Chondrocyte (in vitro differentiated cells): Measurements from ENCODE around the gene PAFAH2. TPM values are rescaled to one million over a fixed set of nuclear protein-coding genes. Genes with fewer than 3 reads are reported as not detected.

ENCODE experiments used
- DNase-seq: peaks from one replicate; pipeline ENCODE4 v3.0.0; 2021; ENCODE audit warnings: mixed read lengths, low spot score
- H3K27ac Mint-ChIP-seq: one replicate; pipeline ENCODE4 v1.8.0; 2021; ENCODE audit warnings: mild to moderate bottlenecking, moderate library complexity, mixed read lengths; ENCODE audit not compliant: unreplicated experiment
- H3K27me3 Mint-ChIP-seq: 2 replicates; pipeline ENCODE4 v1.8.0; 2021; ENCODE audit warnings: low read depth, mixed read lengths
- H3K36me3 Mint-ChIP-seq: 2 replicates; pipeline ENCODE4 v1.8.0; 2021; ENCODE audit warnings: low read depth, mixed read lengths
- H3K4me1 Mint-ChIP-seq: 2 replicates; pipeline ENCODE4 v1.8.0; 2021; ENCODE audit warnings: low read depth, mild to moderate bottlenecking, mixed read lengths
- H3K4me3 Mint-ChIP-seq: one replicate; pipeline ENCODE4 v1.8.0; 2021; ENCODE audit warnings: mild to moderate bottlenecking, moderate library complexity, mixed read lengths; ENCODE audit not compliant: unreplicated experiment
- H3K9me3 Mint-ChIP-seq: 2 replicates; pipeline ENCODE4 v1.8.0; 2021; ENCODE audit warnings: low read depth, mixed read lengths
- total RNA-seq: library from RNA; stranded (reverse); gene quantifications from 3 replicates; pipeline ENCODE4 v1.2.1, GENCODE V29; 2021
- TF ChIP-seq, protein P1 (sequence below): fragments of 200-600 bp; sonication (generic); IDR thresholded peaks from 2 replicates; pipeline ENCODE4 v1.5.0; 2021; ENCODE audit warnings: antibody characterized with exemption, mild to moderate bottlenecking, moderate library complexity

PAFAH2 gene
- total RNA-seq, 1 donor from 2014 or later: 10.7 TPM

DNA sequence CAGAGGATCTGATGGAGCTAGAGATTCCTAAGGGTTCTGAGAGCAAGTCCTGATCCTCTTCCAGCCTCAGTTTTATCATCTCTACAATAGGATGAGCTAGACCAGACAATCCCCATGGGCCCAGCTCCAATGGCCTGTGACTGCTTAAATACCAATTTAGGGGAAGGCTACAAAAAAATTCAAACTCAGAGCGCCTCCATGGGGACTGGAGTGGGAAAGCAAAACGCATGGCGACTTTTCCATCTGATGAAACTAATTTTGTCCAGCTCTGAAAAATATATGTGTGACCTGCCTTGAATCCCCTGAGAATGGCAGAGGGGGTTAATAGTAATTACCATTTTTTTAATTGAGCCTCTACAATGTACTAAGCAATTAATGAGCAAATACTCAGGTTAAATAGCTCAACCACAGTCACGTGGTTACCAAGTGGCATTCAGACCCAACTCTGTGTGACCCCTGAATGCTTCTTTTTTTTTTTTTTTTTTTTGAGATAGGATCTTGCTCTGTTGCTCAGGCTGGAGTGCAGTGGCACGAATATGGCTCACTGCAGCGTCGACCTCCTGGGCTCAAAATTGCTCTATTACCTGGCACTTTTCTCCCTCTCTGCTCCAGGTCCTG is 32.1 kb upstream of the PAFAH2 start:
- Mint-ChIP-seq H3K27me3 (no peaks in the 10 kb centered on the region), H3K4me1 (peaks cover 9% of the 10 kb centered on the region), H3K36me3 (no peaks in the 10 kb centered on the region), H3K27ac (no peak overlapping the region), H3K4me3 (no peak overlapping the region), H3K9me3 (no peaks in the 10 kb centered on the region)
- no peak for DNase-seq
- TF ChIP-seq, protein P1, sequence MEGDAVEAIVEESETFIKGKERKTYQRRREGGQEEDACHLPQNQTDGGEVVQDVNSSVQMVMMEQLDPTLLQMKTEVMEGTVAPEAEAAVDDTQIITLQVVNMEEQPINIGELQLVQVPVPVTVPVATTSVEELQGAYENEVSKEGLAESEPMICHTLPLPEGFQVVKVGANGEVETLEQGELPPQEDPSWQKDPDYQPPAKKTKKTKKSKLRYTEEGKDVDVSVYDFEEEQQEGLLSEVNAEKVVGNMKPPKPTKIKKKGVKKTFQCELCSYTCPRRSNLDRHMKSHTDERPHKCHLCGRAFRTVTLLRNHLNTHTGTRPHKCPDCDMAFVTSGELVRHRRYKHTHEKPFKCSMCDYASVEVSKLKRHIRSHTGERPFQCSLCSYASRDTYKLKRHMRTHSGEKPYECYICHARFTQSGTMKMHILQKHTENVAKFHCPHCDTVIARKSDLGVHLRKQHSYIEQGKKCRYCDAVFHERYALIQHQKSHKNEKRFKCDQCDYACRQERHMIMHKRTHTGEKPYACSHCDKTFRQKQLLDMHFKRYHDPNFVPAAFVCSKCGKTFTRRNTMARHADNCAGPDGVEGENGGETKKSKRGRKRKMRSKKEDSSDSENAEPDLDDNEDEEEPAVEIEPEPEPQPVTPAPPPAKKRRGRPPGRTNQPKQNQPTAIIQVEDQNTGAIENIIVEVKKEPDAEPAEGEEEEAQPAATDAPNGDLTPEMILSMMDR: peak; percentile 42

DNA sequence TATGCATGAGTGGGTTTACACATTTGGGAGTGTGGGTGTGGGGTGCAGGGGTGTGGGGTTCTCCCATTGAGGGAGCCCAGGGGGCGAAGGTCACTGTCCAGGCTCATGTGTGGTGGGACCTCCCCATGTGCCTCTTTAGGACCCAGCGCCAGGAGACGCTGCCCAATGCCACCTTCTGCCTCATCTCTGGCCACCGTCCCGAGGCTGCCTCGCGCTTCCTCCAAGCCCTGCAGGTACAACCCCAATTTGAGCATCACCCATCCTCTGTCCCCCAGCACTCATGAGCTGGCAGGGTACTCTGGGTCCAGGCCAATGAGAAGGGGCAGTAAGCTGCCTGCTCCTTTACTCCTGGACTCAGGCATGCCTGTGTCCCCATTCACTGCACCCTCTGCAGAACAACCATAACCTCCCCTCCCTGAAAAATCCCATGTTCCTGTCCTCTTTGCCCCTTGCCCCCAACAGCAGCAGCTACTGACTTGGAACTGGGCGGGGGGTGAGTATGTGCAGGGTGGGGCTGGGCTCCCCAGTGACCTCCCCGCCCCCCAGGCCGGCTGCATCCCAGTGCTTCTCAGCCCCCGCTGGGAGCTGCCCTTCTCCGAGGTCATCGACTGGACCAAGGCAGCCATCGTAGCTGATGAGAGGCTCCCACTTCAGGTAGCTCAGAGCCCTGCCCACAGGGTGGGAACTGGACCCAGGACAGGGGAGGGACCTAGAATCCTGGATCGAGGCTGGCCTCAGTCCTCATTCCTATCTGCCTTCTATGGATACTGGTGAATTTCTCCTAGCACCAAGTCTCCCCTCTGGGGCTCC is 31.4 kb upstream of the PAFAH2 start:
- DNase-seq: no peak
- H3K4me3 Mint-ChIP-seq: no peak overlapping the region
- no peaks in the 10 kb centered on the region for H3K36me3 Mint-ChIP-seq
- TF ChIP-seq, protein P1: no peak
- H3K4me1 Mint-ChIP-seq: peaks cover 8% of the 10 kb centered on the region
- no peaks in the 10 kb centered on the region for H3K9me3 Mint-ChIP-seq
- no peaks in the 10 kb centered on the region for H3K27me3 Mint-ChIP-seq
- H3K27ac Mint-ChIP-seq: no peak overlapping the region

DNA sequence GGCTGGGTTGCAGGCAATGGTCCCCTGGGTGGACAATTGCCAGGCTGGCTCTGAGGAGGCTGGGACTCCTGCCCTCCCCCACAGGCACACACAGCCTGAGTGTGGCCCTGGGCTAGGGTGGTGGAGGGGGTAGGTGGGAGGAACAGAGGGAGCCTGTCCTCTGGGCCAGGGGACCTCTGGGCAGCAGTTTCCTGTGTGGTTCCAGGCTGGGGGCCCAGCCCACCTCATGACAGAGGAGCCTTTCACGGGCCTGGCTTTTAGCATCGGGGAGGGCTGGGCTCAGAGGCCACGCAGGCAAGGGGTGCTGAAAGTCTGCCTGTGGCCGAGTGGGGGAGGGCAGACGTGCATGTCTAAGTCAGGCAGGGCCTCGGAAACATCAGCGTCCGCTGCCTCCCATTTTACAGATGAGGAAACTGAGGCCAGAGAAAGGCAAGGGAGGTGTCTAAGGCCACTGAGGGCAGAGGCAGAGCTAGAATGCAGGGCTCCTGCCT is 30.7 kb upstream of the PAFAH2 start:
- Mint-ChIP-seq H3K4me3 (no peak overlapping the region), H3K4me1 (peaks cover 15% of the 10 kb centered on the region), H3K36me3 (no peaks in the 10 kb centered on the region), H3K9me3 (no peaks in the 10 kb centered on the region), H3K27ac (no peak overlapping the region), H3K27me3 (no peaks in the 10 kb centered on the region)
- TF ChIP-seq, protein P1: no peak
- no peak for DNase-seq

DNA sequence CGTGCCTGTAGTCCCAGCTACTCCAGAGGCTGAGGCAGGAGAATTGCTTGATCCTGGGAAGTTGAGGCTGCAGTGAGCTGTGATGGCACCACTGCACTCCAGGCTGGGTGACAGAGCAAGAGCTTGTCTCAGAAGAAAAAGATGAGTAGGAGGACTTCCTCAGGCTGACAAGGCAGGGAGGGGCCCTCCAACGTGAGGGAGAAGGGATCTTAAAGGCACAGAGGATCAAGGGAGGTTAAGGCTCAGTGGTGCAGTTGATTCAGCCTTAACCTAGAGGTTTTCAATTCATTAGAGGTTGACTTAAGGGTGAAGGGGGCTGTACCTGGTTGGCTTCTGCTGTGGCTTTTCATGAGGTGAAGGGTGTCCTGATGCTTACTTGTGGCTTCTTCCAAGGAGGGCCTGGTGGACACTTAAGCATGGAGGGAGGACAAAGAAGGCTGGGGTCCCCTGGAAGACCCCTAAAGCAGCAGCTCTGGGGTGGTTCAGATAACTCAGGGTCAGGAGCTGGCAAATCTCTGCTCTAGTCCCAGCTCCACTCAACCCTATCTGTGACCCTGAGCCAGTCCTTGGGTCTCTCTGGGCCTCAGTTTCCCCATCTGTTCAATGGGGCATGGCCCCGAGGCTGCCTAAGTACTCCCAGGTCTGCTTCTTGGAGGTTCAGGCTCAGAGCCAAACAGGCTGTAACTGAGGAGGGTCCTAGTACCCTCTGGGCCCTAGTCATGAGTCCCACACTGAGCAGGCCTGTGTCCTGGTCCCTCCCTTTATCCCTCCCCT is 30.0 kb upstream of the PAFAH2 start:
- H3K27me3 Mint-ChIP-seq: no peaks in the 10 kb centered on the region
- no peak overlapping the region for H3K27ac Mint-ChIP-seq
- TF ChIP-seq, protein P1: no peak
- no peak overlapping the region for H3K4me3 Mint-ChIP-seq
- peaks cover 21% of the 10 kb centered on the region for H3K4me1 Mint-ChIP-seq
- no peak for DNase-seq
- no peaks in the 10 kb centered on the region for H3K36me3 Mint-ChIP-seq
- no peaks in the 10 kb centered on the region for H3K9me3 Mint-ChIP-seq

DNA sequence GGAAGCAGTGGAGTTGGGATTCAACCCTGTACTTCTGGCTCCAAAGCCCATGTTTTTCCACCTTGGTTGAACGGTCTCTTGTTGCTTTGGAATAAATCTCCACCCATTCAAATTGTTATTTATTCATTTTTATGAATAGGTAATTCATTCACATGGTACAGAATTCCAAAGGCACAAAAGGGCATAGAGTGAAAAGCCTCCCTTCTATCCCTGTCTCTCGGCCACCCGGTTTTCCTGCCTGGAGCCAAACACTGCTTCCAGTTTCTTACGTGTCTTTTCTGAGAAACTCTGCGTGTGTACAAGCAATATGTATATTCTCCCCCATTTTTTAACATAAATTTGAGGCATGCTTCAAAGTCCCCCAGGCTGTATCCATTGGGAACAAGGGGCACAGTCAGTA is 27.7 kb upstream of the PAFAH2 start:
- Mint-ChIP-seq H3K9me3 (no peaks in the 10 kb centered on the region), H3K27ac (no peak overlapping the region), H3K4me1 (peaks cover 40% of the 10 kb centered on the region), H3K27me3 (no peaks in the 10 kb centered on the region), H3K36me3 (no peaks in the 10 kb centered on the region), H3K4me3 (no peak overlapping the region)
- TF ChIP-seq, protein P1: no peak
- DNase-seq: no peak
